Measurements from ENCODE around the gene SPPL2C. TPM values are rescaled to one million over a fixed set of nuclear protein-coding genes. Genes with fewer than 3 reads are reported as not detected.

The SPPL2C gene
- total RNA-seq, 1 donor from 2014 or later = not detected

DNA sequence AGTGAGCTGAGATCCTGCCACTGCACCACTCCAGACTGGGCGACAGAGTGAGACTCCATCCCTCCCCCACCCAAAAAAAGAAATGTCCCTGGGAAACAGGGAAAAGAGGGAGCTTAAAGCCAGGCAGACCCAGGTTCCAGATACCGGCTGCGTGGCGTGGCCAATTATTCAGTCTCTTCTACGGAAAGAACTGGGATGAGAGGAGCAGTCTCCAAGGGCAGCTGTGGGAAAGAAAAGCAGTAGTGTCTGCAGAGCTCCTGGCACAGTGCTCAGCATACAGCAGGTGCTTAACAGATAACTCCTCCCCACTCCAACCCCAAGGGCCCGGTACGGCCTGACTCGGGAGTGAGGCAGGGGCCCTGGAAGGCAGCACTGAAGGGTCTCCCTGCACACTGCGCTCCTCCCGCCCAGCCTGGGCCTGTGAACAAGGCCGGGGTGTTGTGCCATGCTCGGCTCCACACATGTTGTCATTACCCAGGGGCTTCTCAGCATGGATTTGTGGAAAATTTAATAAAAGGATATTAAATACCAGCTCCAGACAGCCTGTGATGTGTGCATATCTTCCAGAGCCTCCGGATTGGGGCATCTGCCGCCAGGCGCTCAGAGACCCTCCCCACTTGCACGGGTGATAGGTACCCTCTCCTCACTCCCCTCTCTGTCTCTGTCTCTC lies 17.6 kb upstream of the SPPL2C start:
- TF ChIP-seq EZH2phosphoT487 (IDR thresholded peaks at IDR 0.05) = no peak
- TF ChIP-seq, protein P1, sequence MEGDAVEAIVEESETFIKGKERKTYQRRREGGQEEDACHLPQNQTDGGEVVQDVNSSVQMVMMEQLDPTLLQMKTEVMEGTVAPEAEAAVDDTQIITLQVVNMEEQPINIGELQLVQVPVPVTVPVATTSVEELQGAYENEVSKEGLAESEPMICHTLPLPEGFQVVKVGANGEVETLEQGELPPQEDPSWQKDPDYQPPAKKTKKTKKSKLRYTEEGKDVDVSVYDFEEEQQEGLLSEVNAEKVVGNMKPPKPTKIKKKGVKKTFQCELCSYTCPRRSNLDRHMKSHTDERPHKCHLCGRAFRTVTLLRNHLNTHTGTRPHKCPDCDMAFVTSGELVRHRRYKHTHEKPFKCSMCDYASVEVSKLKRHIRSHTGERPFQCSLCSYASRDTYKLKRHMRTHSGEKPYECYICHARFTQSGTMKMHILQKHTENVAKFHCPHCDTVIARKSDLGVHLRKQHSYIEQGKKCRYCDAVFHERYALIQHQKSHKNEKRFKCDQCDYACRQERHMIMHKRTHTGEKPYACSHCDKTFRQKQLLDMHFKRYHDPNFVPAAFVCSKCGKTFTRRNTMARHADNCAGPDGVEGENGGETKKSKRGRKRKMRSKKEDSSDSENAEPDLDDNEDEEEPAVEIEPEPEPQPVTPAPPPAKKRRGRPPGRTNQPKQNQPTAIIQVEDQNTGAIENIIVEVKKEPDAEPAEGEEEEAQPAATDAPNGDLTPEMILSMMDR (IDR thresholded peaks at IDR 0.05) = no peak
- no peak for TF ChIP-seq EZH2 (IDR thresholded peaks at IDR 0.05)
- no peaks in the 10 kb centered on the region for H3K36me3 Mint-ChIP-seq
- Histone ChIP-seq H3K36me3 (no peaks in the 10 kb centered on the region), H3K27ac (no peak overlapping the region), H3K4me1 (no peaks in the 10 kb centered on the region), H3K27me3 (no peaks in the 10 kb centered on the region), H3K9me3 (ENCODE audit: low read depth) (no peaks in the 10 kb centered on the region), H2AFZ (replicated peaks) (no peak overlapping the region), H3K4me2 (no peak overlapping the region), H4K20me1 (ENCODE audit: low read depth) (no peaks in the 10 kb centered on the region), H3K4me3 (no peak overlapping the region), H3K9ac (no peak overlapping the region), H3K79me2 (ENCODE audit: low read depth) (no peaks in the 10 kb centered on the region), H3F3A (ENCODE audit: low read depth) (no peaks in the 10 kb centered on the region)
- no peak overlapping the region for H3K27ac Mint-ChIP-seq
- H3K27me3 Mint-ChIP-seq (ENCODE audit: insufficient read depth, low read depth) = peaks cover 8% of the 10 kb centered on the region
- no peak overlapping the region for H3K4me3 Mint-ChIP-seq
- no peaks in the 10 kb centered on the region for H3K4me1 Mint-ChIP-seq
- DNase-seq (ENCODE audit: low spot score) = no peak
- H3K9me3 Mint-ChIP-seq = no peaks in the 10 kb centered on the region

DNA sequence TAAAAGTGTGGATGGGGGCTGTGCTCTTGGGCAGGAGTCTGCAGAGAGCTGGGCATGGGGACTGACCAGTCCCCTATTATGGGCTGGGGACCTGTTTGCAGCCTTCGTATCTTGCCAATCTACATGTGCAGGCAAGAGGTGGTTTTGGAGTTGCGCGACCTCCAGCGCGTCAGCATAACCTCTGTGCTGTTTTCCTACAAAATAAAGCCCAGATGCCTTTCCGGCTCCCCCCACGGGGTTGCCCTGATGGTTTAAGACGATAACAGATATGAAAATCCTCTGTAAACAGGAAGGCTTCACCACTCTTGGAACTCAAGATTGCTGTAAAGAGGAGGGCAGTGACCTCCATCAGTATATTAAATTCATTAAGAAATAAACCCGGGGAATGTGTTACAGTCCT lies 16.5 kb upstream of the SPPL2C start:
- Mint-ChIP-seq H3K4me1 (no peaks in the 10 kb centered on the region), H3K9me3 (no peaks in the 10 kb centered on the region), H3K27ac (no peak overlapping the region), H3K4me3 (no peak overlapping the region), H3K27me3 (ENCODE audit: insufficient read depth, low read depth) (peaks cover 8% of the 10 kb centered on the region), H3K36me3 (no peaks in the 10 kb centered on the region)
- H3K36me3 ChIP-seq = no peaks in the 10 kb centered on the region
- no peak for DNase-seq (ENCODE audit: low spot score)
- no peaks in the 10 kb centered on the region for H3F3A ChIP-seq (ENCODE audit: low read depth)
- H3K4me1 ChIP-seq = no peaks in the 10 kb centered on the region
- no peak overlapping the region for H3K9ac ChIP-seq
- no peak overlapping the region for H2AFZ ChIP-seq (replicated peaks)
- no peaks in the 10 kb centered on the region for H4K20me1 ChIP-seq (ENCODE audit: low read depth)
- H3K27me3 ChIP-seq = no peaks in the 10 kb centered on the region
- no peak overlapping the region for H3K27ac ChIP-seq
- H3K9me3 ChIP-seq (ENCODE audit: low read depth) = no peaks in the 10 kb centered on the region
- TF ChIP-seq EZH2 (IDR thresholded peaks at IDR 0.05) (no peak), EZH2phosphoT487 (IDR thresholded peaks at IDR 0.05) (no peak)
- TF ChIP-seq, protein P1 (IDR thresholded peaks at IDR 0.05) = no peak
- no peaks in the 10 kb centered on the region for H3K79me2 ChIP-seq (ENCODE audit: low read depth)
- H3K4me3 ChIP-seq = no peak overlapping the region
- no peak overlapping the region for H3K4me2 ChIP-seq

DNA sequence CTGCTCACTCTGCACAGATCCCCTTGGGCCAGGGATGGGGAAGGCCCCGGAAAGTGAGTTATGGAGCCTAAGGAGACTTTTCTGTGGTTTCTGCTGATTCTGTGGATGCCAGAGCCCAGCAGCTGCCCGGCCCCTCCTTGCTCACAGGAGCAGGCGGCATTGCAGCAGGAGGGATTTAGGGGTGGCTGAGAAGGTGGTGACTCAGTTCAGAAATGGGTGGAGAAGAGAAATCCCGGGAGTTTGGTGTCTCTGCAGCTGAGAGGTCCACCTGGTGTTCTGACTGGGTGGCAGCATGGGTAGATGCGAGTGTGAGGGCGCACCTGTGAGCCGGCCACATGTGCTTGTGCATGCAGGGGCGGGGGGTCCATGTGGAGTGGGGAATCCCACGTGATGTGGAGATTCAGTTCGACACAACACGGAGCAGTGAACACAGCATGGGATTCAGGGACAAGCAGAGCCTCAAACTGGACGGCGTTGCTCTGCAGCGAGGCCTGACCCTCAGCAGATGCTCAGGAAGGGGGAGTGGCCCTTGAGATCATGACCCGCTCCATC lies 16.0 kb upstream of the SPPL2C start:
- H3K27ac Mint-ChIP-seq = peak overlapping the region; percentile 94
- no peaks in the 10 kb centered on the region for H3F3A ChIP-seq (ENCODE audit: low read depth)

More for the DNA sequence above, 16.0 kb upstream of the SPPL2C start:
- Histone ChIP-seq H4K20me1 (ENCODE audit: low read depth) (no peaks in the 10 kb centered on the region), H3K79me2 (ENCODE audit: low read depth) (no peaks in the 10 kb centered on the region), H3K4me3 (no peak overlapping the region), H3K27me3 (no peaks in the 10 kb centered on the region), H3K4me2 (no peak overlapping the region), H3K36me3 (no peaks in the 10 kb centered on the region), H3K27ac (no peak overlapping the region), H3K9ac (no peak overlapping the region), H3K9me3 (ENCODE audit: low read depth) (no peaks in the 10 kb centered on the region), H3K4me1 (no peaks in the 10 kb centered on the region), H2AFZ (replicated peaks) (no peak overlapping the region)
- TF ChIP-seq, protein P1 (IDR thresholded peaks at IDR 0.05) = no peak
- TF ChIP-seq EZH2phosphoT487 (IDR thresholded peaks at IDR 0.05) (no peak), EZH2 (IDR thresholded peaks at IDR 0.05) (no peak)
- H3K27me3 Mint-ChIP-seq (ENCODE audit: insufficient read depth, low read depth) = peaks cover 8% of the 10 kb centered on the region
- H3K4me1 Mint-ChIP-seq = no peaks in the 10 kb centered on the region
- no peak for DNase-seq (ENCODE audit: low spot score)
- H3K9me3 Mint-ChIP-seq = no peaks in the 10 kb centered on the region
- no peak overlapping the region for H3K4me3 Mint-ChIP-seq
- no peaks in the 10 kb centered on the region for H3K36me3 Mint-ChIP-seq
